Tibial nerve (tissue), 3 donors: Measurements from ENCODE around the gene FBXL7.

Source experiments
- POLR2A ChIP-seq, 2 donors: fragments of 450-650 bp; IDR thresholded peaks; one replicate each; pipeline ENCODE4 v1.6.1; 2017; ENCODE audit warnings: antibody characterized with exemption in 2 of 2, mild to moderate bottlenecking in 2 of 2, moderate library complexity in 2 of 2
- TF ChIP-seq, protein P1 (sequence below), 5 experiments: fragments of 200-600 bp in 3 of 5; fragments of 450-650 bp in 2 of 5; sonication (generic) in 3 of 5; IDR thresholded peaks; one replicate each; pipeline ENCODE4 v1.5.1; 2016 to 2019; ENCODE audit warnings: antibody characterized with exemption in 5 of 5, mild to moderate bottlenecking in 3 of 5, moderate library complexity in 2 of 5

DNA sequence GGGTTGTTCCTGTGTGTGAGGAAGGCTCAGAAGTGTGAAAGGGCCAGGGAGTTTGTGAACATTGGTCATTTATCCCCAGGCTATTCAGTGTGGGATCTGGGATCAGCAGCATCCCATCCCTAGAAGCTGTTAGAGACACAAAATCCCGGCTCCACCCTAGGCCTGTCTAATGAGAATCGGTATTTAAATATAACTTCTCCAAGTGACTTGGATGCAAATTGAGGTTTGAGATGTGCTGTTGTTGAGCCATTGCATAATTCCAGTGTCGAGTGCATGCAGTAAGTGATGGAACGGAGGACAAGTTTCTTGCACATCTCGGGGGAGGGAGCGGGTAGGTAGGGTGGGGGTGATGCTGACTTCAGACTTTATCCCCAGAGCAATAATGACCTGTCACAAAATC, 138.3 kb downstream of the FBXL7 start:
- TF ChIP-seq, protein P1, sequence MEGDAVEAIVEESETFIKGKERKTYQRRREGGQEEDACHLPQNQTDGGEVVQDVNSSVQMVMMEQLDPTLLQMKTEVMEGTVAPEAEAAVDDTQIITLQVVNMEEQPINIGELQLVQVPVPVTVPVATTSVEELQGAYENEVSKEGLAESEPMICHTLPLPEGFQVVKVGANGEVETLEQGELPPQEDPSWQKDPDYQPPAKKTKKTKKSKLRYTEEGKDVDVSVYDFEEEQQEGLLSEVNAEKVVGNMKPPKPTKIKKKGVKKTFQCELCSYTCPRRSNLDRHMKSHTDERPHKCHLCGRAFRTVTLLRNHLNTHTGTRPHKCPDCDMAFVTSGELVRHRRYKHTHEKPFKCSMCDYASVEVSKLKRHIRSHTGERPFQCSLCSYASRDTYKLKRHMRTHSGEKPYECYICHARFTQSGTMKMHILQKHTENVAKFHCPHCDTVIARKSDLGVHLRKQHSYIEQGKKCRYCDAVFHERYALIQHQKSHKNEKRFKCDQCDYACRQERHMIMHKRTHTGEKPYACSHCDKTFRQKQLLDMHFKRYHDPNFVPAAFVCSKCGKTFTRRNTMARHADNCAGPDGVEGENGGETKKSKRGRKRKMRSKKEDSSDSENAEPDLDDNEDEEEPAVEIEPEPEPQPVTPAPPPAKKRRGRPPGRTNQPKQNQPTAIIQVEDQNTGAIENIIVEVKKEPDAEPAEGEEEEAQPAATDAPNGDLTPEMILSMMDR (IDR thresholded peaks at IDR 0.05): no peak
- TF ChIP-seq POLR2A (IDR thresholded peaks at IDR 0.05): no peak
